Right cardiac atrium (tissue), 5 donors: ENCODE data around the gene AKR1C8. TPM values are rescaled to one million over a fixed set of nuclear protein-coding genes. Genes with fewer than 3 reads are reported as not detected.
"Not testable (repeated sequence)": the region's sequence is repeated elsewhere in the genome, so short reads cannot be mapped to it uniquely, and the experiment has no call there.

Experiments used
- ATAC-seq, 2 donors: fragments of 200-7000 bp; cut with Tn5 transposase; one replicate each; pipeline versions ENCODE4 v1.8.0 to v1.9.1; 2020; ENCODE audit warnings: moderate library complexity in 2 of 2, mild to moderate bottlenecking in 1 of 2
- DNase-seq, 3 donors: peaks; one replicate each; pipeline ENCODE4 v3.0.0-alpha.2; 2020
- H3K27ac ChIP-seq: one replicate; pipeline ENCODE4 v1.5.1; 2013; ENCODE audit warnings: mild to moderate bottlenecking, low read length, control low read depth, moderate library complexity
- H3K27me3 ChIP-seq: one replicate; pipeline ENCODE4 v1.6.1; 2013; ENCODE audit not compliant: control insufficient read depth, insufficient read depth
- H3K4me1 ChIP-seq: one replicate; pipeline ENCODE4 v1.6.1; 2013; ENCODE audit warnings: low read length; ENCODE audit not compliant: control insufficient read depth, insufficient read depth
- H3K4me3 ChIP-seq: one replicate; pipeline ENCODE4 v1.5.1; 2013; ENCODE audit warnings: low read length, control low read depth
- H3K9me3 ChIP-seq: one replicate; pipeline ENCODE4 v1.6.1; 2013; ENCODE audit warnings: low read length; ENCODE audit not compliant: control insufficient read depth
- WGBS: extraction: QIAGEN DNeasy Blood & Tissue Kit; methylation state at CpG from one replicate; pipeline ENCODE4 v1.1.7; 2013; 5-methylcytosine and 5-hydroxymethylcytosine counted together
- intact Hi-C, 4 donors: fragments of 100-400 bp; cut with DNase I; formaldehyde crosslinking; loops; one replicate each; pipeline versions ENCODE4 v1.11.0 to v1.14.0; 2022 to 2023
- polyA plus RNA-seq: library from polyadenylated mRNA; stranded (reverse); fragments of 200-250 nt; gene quantifications from one replicate; pipeline ENCODE4 v1.2.3, GENCODE V29; 2013
- total RNA-seq, 4 donors: library from RNA; stranded (reverse); fragmentation: NEBNext Ultra II Directional; extraction: Animal tissue kit (Norgen Biotek cat#: 25700); gene quantifications; one replicate each; pipeline ENCODE4 v1.2.1, GENCODE V29; 2021
- donor health status: healthy with polysubstance abuse.
- donor health status: DM: no; HTN: yes; CAD: no.
- donor health status: DM: no; HTN: no; CAD: no.
- donor health status: DM: no; HTN: yes; CAD: no; lungs with severe emphysema.
- donor health status: DM: yes; HTN: yes; CAD: no.

Gene AKR1C8
- total and polyA plus RNA-seq, 5 donors: 0.21 to 0.63 (median 0.31) TPM; not detected in 1

DNA sequence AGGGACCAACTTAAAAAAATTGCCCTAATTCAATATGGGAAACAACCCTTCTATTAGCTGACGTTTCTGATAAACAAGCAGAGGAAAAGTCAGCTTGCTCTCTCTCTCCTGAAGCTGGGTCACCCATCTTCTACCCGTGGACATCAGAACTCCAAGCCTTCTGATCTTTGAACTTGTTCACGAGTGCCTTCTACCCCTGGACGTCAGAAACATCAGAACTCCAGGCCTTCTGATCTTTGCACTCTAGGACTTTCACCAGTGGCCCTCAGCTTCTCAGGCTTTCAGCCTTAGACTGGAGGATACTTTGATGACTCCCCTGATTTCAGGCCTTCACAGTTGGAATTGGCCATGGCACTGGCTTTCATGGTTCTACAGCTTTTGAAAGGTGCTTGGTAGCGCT lies 41.8 kb downstream of the AKR1C8 start:
- DNase-seq (no peak), ATAC-seq (no peak)
- Histone ChIP-seq H3K27ac (no peak overlapping the region), H3K4me1 (no peaks in the 10 kb centered on the region), H3K27me3 (no peaks in the 10 kb centered on the region), H3K4me3 (no peak overlapping the region), H3K9me3 (no peaks in the 10 kb centered on the region)
- WGBS: 66% methylated on average over 5 of the region's 5 CpGs
- intact Hi-C loops: no loop called here

DNA sequence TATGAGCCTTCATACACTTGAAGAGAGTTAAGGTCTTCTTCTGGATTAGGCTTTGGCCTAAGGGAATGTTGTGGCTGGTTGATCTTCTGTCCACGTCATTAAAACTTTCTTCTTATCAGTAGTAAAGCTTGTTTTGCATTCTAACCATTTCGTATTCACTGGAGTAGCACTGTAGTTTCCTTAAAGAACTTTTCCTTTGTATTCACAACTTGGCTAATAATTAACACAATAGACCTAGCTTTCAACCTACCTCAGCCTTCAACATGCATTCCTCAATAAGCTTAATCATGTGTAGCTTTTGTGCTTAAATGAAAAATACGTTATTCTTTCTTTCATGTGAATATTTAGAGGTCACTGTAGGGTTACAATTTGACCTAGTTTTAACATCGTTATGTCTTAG lies 42.8 kb downstream of the AKR1C8 start:
- WGBS: 55% methylated on average over 4 of the region's 4 CpGs
- DNase-seq: no peak

DNA sequence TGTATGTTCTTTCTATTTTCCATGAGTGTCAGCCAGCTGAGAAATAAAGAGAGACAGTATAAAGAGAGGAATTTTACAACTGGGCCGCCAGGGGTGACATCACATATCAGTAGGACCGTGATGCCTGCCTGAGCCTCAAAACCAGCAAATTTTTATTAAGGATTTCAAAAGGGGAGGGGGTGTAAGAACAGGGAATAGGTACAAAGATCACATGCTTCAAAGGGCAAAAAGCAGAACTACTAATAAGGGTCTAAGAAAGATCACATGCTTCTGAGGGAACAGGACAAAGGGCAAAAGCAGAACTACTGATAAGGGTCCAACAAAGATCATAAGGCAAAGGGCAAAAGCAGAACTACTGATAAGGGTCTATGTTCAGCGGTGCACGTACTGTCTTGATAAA lies 47.3 kb downstream of the AKR1C8 start:
- ATAC-seq, H3K27me3 ChIP-seq, H3K27ac ChIP-seq, H3K9me3 ChIP-seq, DNase-seq, intact Hi-C loops, H3K4me1 ChIP-seq, H3K4me3 ChIP-seq: not testable (repeated sequence)
- WGBS: 29% methylated on average over 4 of the region's 4 CpGs

More for the DNA sequence above, 42.8 kb downstream of the AKR1C8 start:
- intact Hi-C loops: no loop called here
- H3K4me1 ChIP-seq: no peaks in the 10 kb centered on the region
- no peaks in the 10 kb centered on the region for H3K9me3 ChIP-seq
- ATAC-seq: no peak
- H3K27me3 ChIP-seq: no peaks in the 10 kb centered on the region
- no peak overlapping the region for H3K27ac ChIP-seq
- H3K4me3 ChIP-seq: no peak overlapping the region

DNA sequence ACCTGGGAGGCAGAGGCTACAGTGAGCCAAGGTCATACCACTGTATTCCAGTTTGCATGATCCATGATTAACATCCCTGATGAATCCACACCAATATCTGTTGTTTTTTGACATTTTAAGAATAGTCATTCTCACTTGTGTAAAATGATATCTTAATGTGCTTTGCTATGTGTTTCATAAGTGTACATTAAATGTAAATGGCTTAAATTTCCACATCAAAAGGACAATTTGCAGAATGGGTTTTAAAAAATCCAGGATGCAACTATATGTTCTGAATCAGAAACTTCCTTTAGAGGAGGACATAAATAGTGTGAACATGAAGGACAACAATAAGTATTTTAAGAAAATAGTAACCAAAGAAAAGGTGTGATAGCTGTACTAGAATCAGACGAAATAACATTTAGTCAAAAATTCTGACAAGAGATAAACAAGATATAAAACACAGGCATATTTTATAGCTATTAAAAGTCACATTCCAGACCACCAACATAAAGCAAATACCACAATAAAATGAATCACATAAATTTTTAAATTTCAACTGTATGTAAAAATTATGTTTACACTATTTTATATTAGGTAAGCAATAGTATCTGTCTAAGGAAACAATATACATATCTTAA lies 48.4 kb downstream of the AKR1C8 start:
- WGBS: 89% methylated on average over 1 of the region's 1 CpG
- H3K27ac ChIP-seq: no peak overlapping the region
- intact Hi-C loops: no loop called here
- H3K9me3 ChIP-seq: no peaks in the 10 kb centered on the region
- no peak overlapping the region for H3K4me3 ChIP-seq
- DNase-seq (no peak), ATAC-seq (no peak)
- H3K27me3 ChIP-seq: no peaks in the 10 kb centered on the region
- no peaks in the 10 kb centered on the region for H3K4me1 ChIP-seq

DNA sequence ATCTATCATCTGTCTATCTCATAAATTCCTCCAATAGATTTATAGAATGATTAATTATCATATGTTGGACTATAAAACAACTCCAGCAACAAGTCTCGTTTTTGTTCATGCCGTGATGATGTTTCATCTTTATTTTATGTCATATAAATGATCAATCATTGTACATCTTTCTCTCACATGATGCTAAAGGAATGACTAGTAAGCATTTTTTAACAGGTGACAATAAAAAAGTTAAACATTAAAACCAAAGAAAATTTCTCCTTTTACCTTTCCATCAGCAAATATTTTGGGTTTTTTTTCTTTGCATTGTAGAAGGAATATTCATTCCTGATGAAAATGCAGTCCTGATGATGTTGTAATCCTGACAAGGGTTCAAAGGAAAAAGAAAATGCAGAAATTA lies 49.4 kb downstream of the AKR1C8 start:
- Histone ChIP-seq H3K27me3 (no peaks in the 10 kb centered on the region), H3K27ac (no peak overlapping the region), H3K4me1 (no peaks in the 10 kb centered on the region), H3K4me3 (no peak overlapping the region), H3K9me3 (no peaks in the 10 kb centered on the region)
- intact Hi-C loops: no loop called here
- no peak for ATAC-seq
- no peak for DNase-seq
- 77% methylated on average over 2 of the region's 2 CpGs for WGBS

DNA sequence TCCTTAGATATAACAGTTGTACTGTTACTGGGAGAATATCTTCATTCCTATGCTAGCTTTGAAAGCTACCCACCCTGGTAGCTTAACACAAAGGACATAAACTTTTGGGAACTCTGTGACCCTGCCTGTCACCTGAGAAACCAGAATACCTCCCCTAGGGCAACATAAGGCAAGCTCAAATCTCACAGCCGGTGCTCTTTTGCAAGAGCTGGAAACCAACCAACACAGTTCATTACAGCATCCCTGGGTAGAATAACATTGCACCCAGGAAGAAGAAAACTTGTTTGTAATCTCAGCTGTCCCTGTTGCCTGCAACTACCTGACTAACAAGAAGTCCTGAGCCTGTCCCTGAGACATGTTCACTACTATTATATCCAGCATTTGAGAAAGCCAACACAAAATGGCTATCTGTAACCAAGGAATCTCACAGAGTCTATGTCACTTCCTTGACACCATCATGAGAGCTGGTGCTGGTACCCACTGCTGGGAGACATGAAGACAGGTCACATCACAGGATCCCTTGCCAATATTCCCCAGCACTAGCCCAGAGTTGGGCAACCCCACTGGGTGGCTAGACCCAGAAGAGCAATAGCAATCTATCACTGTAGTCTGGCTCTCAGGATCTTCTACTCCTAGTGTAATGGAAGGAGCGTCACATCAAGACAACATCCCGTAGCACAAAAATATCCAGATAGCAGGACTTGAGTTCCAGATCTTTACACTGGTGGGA lies 59.5 kb downstream of the AKR1C8 start:
- DNase-seq (no peak), ATAC-seq (no peak)
- no peaks in the 10 kb centered on the region for H3K4me1 ChIP-seq
- H3K27ac ChIP-seq: no peak overlapping the region
- no peaks in the 10 kb centered on the region for H3K27me3 ChIP-seq
- intact Hi-C loops: no loop called here
- no peak overlapping the region for H3K4me3 ChIP-seq
- WGBS: 84% methylated on average over 3 of the region's 3 CpGs
- no peaks in the 10 kb centered on the region for H3K9me3 ChIP-seq

DNA sequence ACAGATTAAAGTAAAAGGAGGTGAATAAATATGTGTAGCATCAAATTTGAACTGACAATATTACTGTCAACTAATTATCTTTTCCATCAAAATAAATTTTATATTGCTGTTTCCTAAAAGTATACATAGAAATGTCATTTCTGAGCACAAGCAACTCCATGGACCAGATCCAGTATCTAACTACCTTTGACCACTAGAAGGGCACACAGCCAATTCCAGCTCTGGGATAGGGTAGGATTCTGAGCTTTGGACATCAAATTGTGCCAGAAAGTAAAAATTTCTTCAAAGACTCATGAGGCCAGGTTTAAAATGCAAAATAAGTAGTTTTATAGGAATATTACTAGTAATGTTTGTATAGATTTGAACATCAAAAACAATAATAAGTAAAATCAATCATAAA lies 61.1 kb downstream of the AKR1C8 start:
- ATAC-seq (no peak), DNase-seq (no peak)
- intact Hi-C loops: no loop called here
- H3K4me1 ChIP-seq: no peaks in the 10 kb centered on the region
- H3K4me3 ChIP-seq: no peak overlapping the region
- no peaks in the 10 kb centered on the region for H3K27me3 ChIP-seq
- no peaks in the 10 kb centered on the region for H3K9me3 ChIP-seq
- H3K27ac ChIP-seq: no peak overlapping the region

DNA sequence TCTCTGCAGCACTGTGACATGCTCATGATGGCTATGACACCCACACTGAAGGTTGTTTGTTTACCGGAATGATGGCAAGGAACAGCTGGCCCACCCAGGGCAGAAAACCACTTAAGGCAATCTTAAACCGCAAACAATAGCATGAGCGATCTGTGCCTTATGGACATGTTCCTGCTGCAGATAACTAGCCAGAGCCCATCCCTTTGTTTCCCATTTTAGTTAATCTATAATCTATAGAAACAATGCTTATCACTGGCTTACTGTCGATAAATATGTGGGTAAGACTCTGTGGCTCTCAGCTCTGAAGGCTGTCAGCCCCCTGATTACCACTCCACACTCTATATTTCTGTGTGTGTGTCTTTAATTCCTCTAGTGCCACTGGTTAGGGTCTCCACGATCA lies 65.0 kb downstream of the AKR1C8 start:
- H3K27me3 ChIP-seq, H3K27ac ChIP-seq, DNase-seq, H3K9me3 ChIP-seq, intact Hi-C loops, H3K4me1 ChIP-seq, H3K4me3 ChIP-seq, ATAC-seq: not testable (repeated sequence)
- 83% methylated on average over 5 of the region's 5 CpGs for WGBS

DNA sequence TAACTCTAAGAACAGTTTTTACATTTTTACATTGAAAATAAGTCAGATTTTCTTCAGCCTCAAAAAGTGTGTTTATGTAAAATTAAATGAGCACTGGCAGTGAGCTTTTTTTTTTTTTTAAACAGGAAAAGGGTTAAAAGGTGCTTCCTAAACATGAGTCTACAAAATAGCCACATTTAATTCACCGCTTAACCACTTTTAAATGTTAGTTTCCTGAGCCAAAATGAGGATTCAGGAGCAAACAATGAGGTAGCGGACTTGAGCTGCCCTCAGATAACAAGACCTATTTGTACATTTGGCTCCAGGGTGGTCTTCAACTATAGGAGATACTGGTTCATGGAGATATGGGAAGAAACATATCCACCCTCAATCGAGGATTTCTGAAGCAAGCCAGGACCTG lies 67.9 kb downstream of the AKR1C8 start:
- no peaks in the 10 kb centered on the region for H3K9me3 ChIP-seq
- DNase-seq (no peak), ATAC-seq (no peak)
- H3K27me3 ChIP-seq: no peaks in the 10 kb centered on the region
- intact Hi-C loops: no loop called here
- H3K4me3 ChIP-seq: no peak overlapping the region
- WGBS: 48% methylated on average over 3 of the region's 3 CpGs
- no peak overlapping the region for H3K27ac ChIP-seq
- no peaks in the 10 kb centered on the region for H3K4me1 ChIP-seq

DNA sequence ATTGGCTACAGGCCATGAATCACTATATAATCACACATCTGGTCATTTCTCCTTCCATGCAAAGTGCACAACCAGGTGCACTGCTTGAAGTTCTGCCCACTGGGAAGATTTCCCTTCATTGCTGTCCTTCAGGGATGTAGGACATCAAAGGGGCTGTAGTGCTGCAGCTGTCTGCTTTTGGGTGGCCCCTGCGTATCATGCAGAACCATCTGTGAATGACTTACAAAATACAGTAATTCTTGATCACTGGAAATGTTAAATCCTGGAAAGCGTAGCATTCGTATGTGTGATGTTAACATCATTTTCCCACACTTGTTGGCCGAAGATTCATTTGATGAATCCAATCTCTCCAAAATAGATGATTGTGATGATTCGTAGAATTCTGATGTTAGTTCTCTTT lies 68.3 kb downstream of the AKR1C8 start:
- intact Hi-C loops: no loop called here
- Histone ChIP-seq H3K27ac (no peak overlapping the region), H3K9me3 (no peaks in the 10 kb centered on the region), H3K4me1 (no peaks in the 10 kb centered on the region), H3K4me3 (no peak overlapping the region), H3K27me3 (no peaks in the 10 kb centered on the region)
- DNase-seq (no peak), ATAC-seq (no peak)
- 82% methylated on average over 5 of the region's 5 CpGs for WGBS

DNA sequence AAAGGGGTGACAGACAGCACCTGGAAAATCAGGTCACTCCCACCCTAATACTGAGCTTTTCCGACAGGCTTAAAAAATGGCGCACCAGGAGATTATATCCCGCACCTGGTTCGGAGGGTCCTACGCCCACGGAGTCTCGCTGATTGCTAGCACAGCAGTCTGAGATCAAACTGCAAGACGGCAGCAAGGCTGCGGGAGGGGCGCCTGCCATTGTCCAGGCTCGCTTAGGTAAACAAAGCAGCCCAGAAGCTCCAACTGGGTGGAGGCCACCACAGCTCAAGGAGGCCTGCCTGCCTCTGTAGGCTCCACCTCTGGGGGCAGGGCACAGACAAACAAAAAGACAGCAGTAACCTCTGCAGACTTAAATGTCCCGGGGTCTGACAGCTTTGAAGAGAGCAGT lies 75.1 kb downstream of the AKR1C8 start:
- intact Hi-C loops, H3K9me3 ChIP-seq, H3K4me3 ChIP-seq, H3K27me3 ChIP-seq, H3K4me1 ChIP-seq, ATAC-seq, H3K27ac ChIP-seq: not testable (repeated sequence)
- DNase-seq: peak in 1 of 3 donors; percentile 12
- WGBS: 95% methylated on average over 5 of the region's 12 CpGs
